H1 (cell line): Measurements from ENCODE around the gene ASCL5. TPM values are rescaled to one million over a fixed set of nuclear protein-coding genes. Genes with fewer than 3 reads are reported as not detected.

Experiments
- CTCF ChIA-PET: fragments of 300-600 bp; sonication (Branson Sonifier 250); formaldehyde crosslinking; loops from one replicate; lab custom pipeline; 2021; ENCODE audit not compliant: partially characterized antibody; lab: Charles Lee
- POLR2A ChIA-PET: fragments of 300-600 bp; sonication (Branson Sonifier 250); formaldehyde crosslinking; loops from one replicate; lab custom pipeline; 2021; ENCODE audit warnings: inconsistent platforms; ENCODE audit not compliant: partially characterized antibody; lab: Charles Lee
- DNase-seq, 2 experiments: peaks; one replicate each; pipeline versions ENCODE4 v3.0.0 to v3.0.0-alpha.2; 2010 to 2022; ENCODE audit warnings: low spot score in 2 of 2, low read depth in 1 of 2, mixed read lengths in 1 of 2
- FAIRE-seq: peaks from 2 replicates; lab custom pipeline; 2011; peaks lifted over from hg19 to GRCh38; lab: Jason Lieb, UNC
- H2AFZ ChIP-seq: 2 replicates; pipeline ENCODE4 v1.8.1; 2012; ENCODE audit warnings: low read length, inconsistent platforms
- H2AK5ac ChIP-seq: 2 replicates; pipeline ENCODE4 v1.6.1; 2013; ENCODE audit warnings: low read depth, low read length
- H2BK120ac ChIP-seq: replicated peaks from 2 replicates; pipeline ENCODE3; 2013; ENCODE audit warnings: low read depth, low read length, inconsistent platforms
- H2BK12ac ChIP-seq: 2 replicates; pipeline ENCODE4 v1.6.1; 2013; ENCODE audit warnings: low read depth, low read length
- H2BK15ac ChIP-seq: 2 replicates; pipeline ENCODE4 v1.6.1; 2013; ENCODE audit warnings: low read length
- H2BK20ac ChIP-seq: 2 replicates; pipeline ENCODE4 v1.6.1; 2013; ENCODE audit warnings: low read length
- H2BK5ac ChIP-seq: 2 replicates; pipeline ENCODE4 v1.6.1; 2013; ENCODE audit warnings: low read depth, low read length
- H3K14ac ChIP-seq: 2 replicates; pipeline ENCODE4 v1.6.1; 2013; ENCODE audit warnings: inconsistent platforms; ENCODE audit not compliant: insufficient read length
- H3K18ac ChIP-seq: 2 replicates; pipeline ENCODE4 v1.6.1; 2013; ENCODE audit warnings: low read length; ENCODE audit errors: extremely low read depth
- H3K23ac ChIP-seq: 2 replicates; pipeline ENCODE4 v1.6.1; 2013; ENCODE audit warnings: inconsistent platforms; ENCODE audit not compliant: insufficient read length
- H3K23me2 ChIP-seq: 2 replicates; pipeline ENCODE4 v1.6.1; 2013; ENCODE audit warnings: low read depth, low read length
- H3K27ac ChIP-seq: 2 replicates; pipeline ENCODE4 v1.6.1; 2011; ENCODE audit warnings: low read depth, low read length, inconsistent platforms
- H3K27me3 ChIP-seq, 4 experiments: replicated peaks in 1 of 4; 1 replicate in 1 of 4; 2 replicates in 3 of 4; pipeline versions ENCODE4 v1.6.1 to v1.8.1; 2011 to 2013; ENCODE audit warnings: low read length in 3 of 4, mild to moderate bottlenecking in 3 of 4, inconsistent platforms in 2 of 4, mixed read lengths in 2 of 4, moderate library complexity in 1 of 4; ENCODE audit not compliant: control insufficient read depth in 3 of 4, insufficient read depth in 3 of 4; ENCODE audit errors: extremely low read depth in 1 of 4
- H3K36me3 ChIP-seq, 4 experiments: 2 replicates each; pipeline versions ENCODE4 v1.6.1 to v1.8.1; 2011 to 2013; ENCODE audit warnings: mild to moderate bottlenecking in 4 of 4, low read length in 3 of 4, moderate library complexity in 2 of 4, control low read depth in 1 of 4, inconsistent platforms in 1 of 4; ENCODE audit not compliant: insufficient read depth in 4 of 4, control insufficient read depth in 2 of 4
- H3K4ac ChIP-seq: replicated peaks from 2 replicates; pipeline ENCODE3; 2013; ENCODE audit warnings: low read length, low read depth, mixed read lengths, inconsistent platforms; ENCODE audit not compliant: insufficient read length
- H3K4me1 ChIP-seq, 4 experiments: replicated peaks in 1 of 4; 1 replicate in 1 of 4; 2 replicates in 3 of 4; pipeline versions ENCODE4 v1.6.1 to v1.8.1; 2011 to 2013; ENCODE audit warnings: low read length in 3 of 4, inconsistent platforms in 2 of 4, mixed read lengths in 1 of 4; ENCODE audit not compliant: insufficient read depth in 4 of 4, control insufficient read depth in 3 of 4
- H3K4me2 ChIP-seq, 2 experiments: 2 replicates each; pipeline versions ENCODE4 v1.6.1 to v1.8.1; 2011 to 2013; ENCODE audit warnings: low read depth in 2 of 2, low read length in 2 of 2, control low read depth in 1 of 2, inconsistent platforms in 1 of 2, mild to moderate bottlenecking in 1 of 2; ENCODE audit not compliant: insufficient read depth in 1 of 2
- H3K4me3 ChIP-seq, 4 experiments: fragments of 200-600, 300-600 bp in 1 of 4; sonication (generic), shearing (Covaris generic), sonication (Bioruptor Twin) in 1 of 4; 2 replicates each; pipeline versions ENCODE4 v1.5.1 to v1.8.1; 2011 to 2016; ENCODE audit warnings: low read length in 4 of 4, low read depth in 3 of 4, control low read depth in 2 of 4, inconsistent platforms in 2 of 4, mild to moderate bottlenecking in 2 of 4, mixed read lengths in 1 of 4, moderate library complexity in 1 of 4; ENCODE audit not compliant: insufficient read depth in 2 of 4; ENCODE audit errors: extremely low read depth in 1 of 4
- H3K56ac ChIP-seq: replicated peaks from 2 replicates; pipeline ENCODE3; 2013; ENCODE audit warnings: low read depth, mild to moderate bottlenecking, mixed read lengths, low read length, inconsistent platforms; ENCODE audit not compliant: insufficient read length
- H3K79me1 ChIP-seq: 2 replicates; pipeline ENCODE4 v1.6.1; 2013; ENCODE audit warnings: low read depth, low read length, control low read depth
- H3K79me2 ChIP-seq, 2 experiments: 2 replicates each; pipeline versions ENCODE4 v1.6.1 to v1.8.1; 2012 to 2013; ENCODE audit warnings: low read length in 2 of 2, mild to moderate bottlenecking in 2 of 2, inconsistent platforms in 1 of 2; ENCODE audit not compliant: insufficient read depth in 2 of 2, control insufficient read depth in 1 of 2
- H3K9ac ChIP-seq, 4 experiments: replicated peaks in 1 of 4; 1 replicate in 1 of 4; 2 replicates in 3 of 4; pipeline versions ENCODE4 v1.6.1 to v1.8.1; 2011 to 2013; ENCODE audit warnings: low read depth in 3 of 4, low read length in 3 of 4, control low read depth in 2 of 4, mild to moderate bottlenecking in 2 of 4, moderate library complexity in 2 of 4, inconsistent platforms in 1 of 4; ENCODE audit errors: extremely low read depth in 1 of 4
- H3K9me3 ChIP-seq, 2 experiments: 2 replicates each; pipeline versions ENCODE4 v1.6.1 to v1.8.1; 2012 to 2013; ENCODE audit warnings: mild to moderate bottlenecking in 2 of 2, moderate library complexity in 2 of 2, control low read depth in 1 of 2, inconsistent platforms in 1 of 2, low read depth in 1 of 2, low read length in 1 of 2, mixed read lengths in 1 of 2; ENCODE audit not compliant: insufficient read depth in 2 of 2
- H4K20me1 ChIP-seq, 2 experiments: replicated peaks in 1 of 2; 2 replicates each; pipeline versions ENCODE3 to v1.8.1; 2011 to 2013; ENCODE audit warnings: inconsistent platforms in 2 of 2, low read length in 2 of 2, mild to moderate bottlenecking in 1 of 2; ENCODE audit not compliant: insufficient read depth in 2 of 2, control insufficient read depth in 1 of 2
- H4K5ac ChIP-seq: 2 replicates; pipeline ENCODE4 v1.6.1; 2013; ENCODE audit warnings: low read length, low read depth, mixed read lengths, inconsistent platforms; ENCODE audit not compliant: insufficient read length
- H4K8ac ChIP-seq: 2 replicates; pipeline ENCODE4 v1.8.0; 2013; ENCODE audit warnings: mild to moderate bottlenecking, moderate library complexity, low read length, inconsistent platforms; ENCODE audit not compliant: insufficient read depth; ENCODE audit errors: extremely low read depth
- H4K91ac ChIP-seq: replicated peaks from 2 replicates; pipeline ENCODE3; 2013; ENCODE audit warnings: low read length, mixed read lengths, inconsistent platforms; ENCODE audit not compliant: insufficient read length
- CBX8 ChIP-seq: fragments of 300-800, 300-1000 bp; sonication (generic); IDR thresholded peaks from 2 replicates; pipeline ENCODE4 v1.7.1; 2016; ENCODE audit warnings: low read depth, low read length, borderline replicate concordance
- CEBPB ChIP-seq: IDR thresholded peaks from 2 replicates; pipeline ENCODE4 v1.6.1; 2012; ENCODE audit warnings: low read depth, low read length
- CREB1 ChIP-seq: IDR thresholded peaks from 2 replicates; pipeline ENCODE4 v1.6.1; 2012; ENCODE audit warnings: inconsistent platforms
- EZH2 ChIP-seq: fragments of 200-600 bp; sonication (generic); IDR thresholded peaks from 2 replicates; pipeline ENCODE4 v1.7.1; 2012; ENCODE audit warnings: low read depth, mild to moderate bottlenecking, moderate library complexity, low read length, inconsistent platforms; ENCODE audit not compliant: severe bottlenecking
- HDAC2 ChIP-seq, 2 experiments: fragments of 300-600 bp in 1 of 2; sonication (generic) in 1 of 2; IDR thresholded peaks; 2 replicates each; pipeline ENCODE4 v1.6.1; 2011 to 2012; ENCODE audit warnings: low read depth in 2 of 2, low read length in 2 of 2, mild to moderate bottlenecking in 2 of 2, moderate library complexity in 2 of 2, borderline replicate concordance in 1 of 2, inconsistent platforms in 1 of 2
- KDM1A ChIP-seq: fragments of 200-600, 300-600 bp; sonication (generic); IDR thresholded peaks from 2 replicates; pipeline ENCODE4 v1.7.1; 2016; ENCODE audit warnings: mild to moderate bottlenecking, low read length, borderline replicate concordance
- NRF1 ChIP-seq: IDR thresholded peaks from 2 replicates; pipeline ENCODE4 v1.6.1; 2011; ENCODE audit warnings: mild to moderate bottlenecking, low read depth, low read length, improper control_type of control experiment
- PHF8 ChIP-seq: fragments of 200-600 bp; sonication (generic); conservative IDR thresholded peaks from 2 replicates; pipeline ENCODE4 v1.7.1; 2012; ENCODE audit warnings: low read depth, mild to moderate bottlenecking, inconsistent platforms, low read length, moderate library complexity
- SIRT6 ChIP-seq: IDR thresholded peaks from one replicate; pipeline ENCODE4 v1.7.1; 2012; ENCODE audit warnings: low read length, inconsistent platforms
- TBP ChIP-seq: IDR thresholded peaks from 2 replicates; pipeline ENCODE4 v1.6.1; 2011; ENCODE audit warnings: low read depth, low read length, improper control_type of control experiment
- TEAD4 ChIP-seq: IDR thresholded peaks from 2 replicates; pipeline ENCODE4 v1.6.1; 2012; ENCODE audit warnings: low read depth, low read length, inconsistent platforms, mixed read lengths
- YY1 ChIP-seq: IDR thresholded peaks from 2 replicates; pipeline ENCODE4 v1.6.1; 2011; ENCODE audit warnings: low read depth, mild to moderate bottlenecking, low read length
- WGBS, 2 experiments: shearing (Covaris generic) in 1 of 2; methylation state at CpG; one replicate each; pipeline versions ENCODE4 v1.1.6 to v1.1.7; 2013 to 2015; ENCODE audit warnings: low lambda C conversion rate in 2 of 2, mixed read lengths in 2 of 2, inconsistent platforms in 1 of 2, low coverage in 1 of 2, missing lambda C conversion rate in 1 of 2; ENCODE audit not compliant: insufficient replicate concordance in 2 of 2, insufficient coverage in 1 of 2, insufficient read length in 1 of 2; ENCODE audit errors: extremely low coverage in 1 of 2, missing lambda C conversion rate in 1 of 2; 5-methylcytosine and 5-hydroxymethylcytosine counted together
- polyA plus RNA-seq, 7 experiments: library from polyadenylated mRNA; depleted of rRNA in 3 of 7; stranded (reverse) in 5 of 7; unstranded in 2 of 7; fragments of >200 nt in 5 of 7; fragments of 200-250 nt in 2 of 7; gene quantifications; 1 replicate in 5 of 7; 2 replicates in 1 of 7; 4 replicates in 1 of 7; pipeline versions ENCODE4 v1.2.1 to v1.2.3, GENCODE V29; 2011 to 2013; ENCODE audit warnings: missing spikeins in 2 of 7, mixed read lengths in 2 of 7
- total RNA-seq: library from RNA; stranded (reverse); fragmentation: NEBNext Ultra II Directional; extraction: Animal tissue kit (Norgen Biotek cat#: 25700); gene quantifications from 2 replicates; pipeline ENCODE4 v1.2.1, GENCODE V29; 2021
- TF ChIP-seq, protein P1 (sequence below): IDR thresholded peaks from 2 replicates; pipeline ENCODE4 v1.6.1; 2011; ENCODE audit warnings: low read length, improper control_type of control experiment

The ASCL5 gene
- total and polyA plus RNA-seq, 2 of the 8 experiments (the other 6 are each of a cell fraction or from before 2014, with no cell fraction given): 0.29 to 0.41 TPM

- no peak overlapping the region for H4K91ac ChIP-seq
- no peak overlapping the region for H3K23ac ChIP-seq
- WGBS, 2 experiments: 47% methylated on average over 1 of the region's 1 CpG; no CpG with 5 or more reads in 1 of the 2 experiments
- H3K79me1 ChIP-seq: no peaks in the 10 kb centered on the region
- no peaks in the 10 kb centered on the region for H3K9me3 ChIP-seq
- no peaks in the 10 kb centered on the region for H3K23me2 ChIP-seq
- no peak overlapping the region for H3K9ac ChIP-seq
- no peak overlapping the region for H2AFZ ChIP-seq
- H3K4me3 ChIP-seq: no peak overlapping the region
- no peaks in the 10 kb centered on the region for H4K20me1 ChIP-seq
- H3K36me3 ChIP-seq: no peaks in the 10 kb centered on the region
- H3K56ac ChIP-seq: no peak overlapping the region
- H3K18ac ChIP-seq: no peak overlapping the region
- FAIRE-seq: no peak
- ChIA-PET POLR2A (interaction anchor here (0.6 to 1.0 kb wide), 2 partner anchors 12 to 23 kb away, joined by 3 to 6 read pairs; no protein-coding TSS in a partner anchor), CTCF (interaction anchor here (1.0 to 5.9 kb wide), 8 partner anchors 8 to 137 kb away, joined by 3 to 44 read pairs (median 6); no protein-coding TSS in a partner anchor)
- H3K27ac ChIP-seq: no peak overlapping the region
- DNase-seq: no peak
- H2BK5ac ChIP-seq: no peak overlapping the region
- H3K4me2 ChIP-seq: no peak overlapping the region
- H3K27me3 ChIP-seq: peaks cover 0 to 3% (median 2%) of the 10 kb centered on the region in 4 experiments; a peak in 3 of 7 replicates
- no peak overlapping the region for H3K14ac ChIP-seq
- H2BK120ac ChIP-seq: no peak overlapping the region
- no peak overlapping the region for H3K4ac ChIP-seq
- TF ChIP-seq NRF1 (no peak), CEBPB (no peak), HDAC2 (IDR thresholded peaks at IDR 0.05; ENCODE audit: borderline replicate concordance in 1 of 2, low read depth in 2 of 2, low read length in 2 of 2) (no peak), PHF8 (no peak), CBX8 (no peak), CREB1 (no peak), TEAD4 (no peak), EZH2 (no peak), SIRT6 (no peak), KDM1A (no peak), TBP (no peak), YY1 (no peak)
- TF ChIP-seq, protein P1, sequence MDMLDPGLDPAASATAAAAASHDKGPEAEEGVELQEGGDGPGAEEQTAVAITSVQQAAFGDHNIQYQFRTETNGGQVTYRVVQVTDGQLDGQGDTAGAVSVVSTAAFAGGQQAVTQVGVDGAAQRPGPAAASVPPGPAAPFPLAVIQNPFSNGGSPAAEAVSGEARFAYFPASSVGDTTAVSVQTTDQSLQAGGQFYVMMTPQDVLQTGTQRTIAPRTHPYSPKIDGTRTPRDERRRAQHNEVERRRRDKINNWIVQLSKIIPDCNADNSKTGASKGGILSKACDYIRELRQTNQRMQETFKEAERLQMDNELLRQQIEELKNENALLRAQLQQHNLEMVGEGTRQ: no peak
- H2BK20ac ChIP-seq: 0 out of 2 replicates have a peak overlapping the region, but pooled peaks have one; percentile 21
- H4K5ac ChIP-seq: no peak overlapping the region
- no peak overlapping the region for H2BK15ac ChIP-seq
- no peak overlapping the region for H2BK12ac ChIP-seq
- no peak overlapping the region for H2AK5ac ChIP-seq
- no peak overlapping the region for H4K8ac ChIP-seq
- H3K79me2 ChIP-seq: no peaks in the 10 kb centered on the region
- H3K4me1 ChIP-seq: peaks cover 0 to 7% (median 3%) of the 10 kb centered on the region in 4 experiments; a peak in 3 of 7 replicates
Observed at GRCh38 chr1:201108614-201109013, 18.4 kb downstream of the ASCL5 start.
